ENCODE results near the gene ST6GALNAC6. TPM values are rescaled to one million over a fixed set of nuclear protein-coding genes. Genes with fewer than 3 reads are reported as not detected.

ST6GALNAC6 gene
- total RNA-seq, 1 donor = 53.2 TPM

DNA sequence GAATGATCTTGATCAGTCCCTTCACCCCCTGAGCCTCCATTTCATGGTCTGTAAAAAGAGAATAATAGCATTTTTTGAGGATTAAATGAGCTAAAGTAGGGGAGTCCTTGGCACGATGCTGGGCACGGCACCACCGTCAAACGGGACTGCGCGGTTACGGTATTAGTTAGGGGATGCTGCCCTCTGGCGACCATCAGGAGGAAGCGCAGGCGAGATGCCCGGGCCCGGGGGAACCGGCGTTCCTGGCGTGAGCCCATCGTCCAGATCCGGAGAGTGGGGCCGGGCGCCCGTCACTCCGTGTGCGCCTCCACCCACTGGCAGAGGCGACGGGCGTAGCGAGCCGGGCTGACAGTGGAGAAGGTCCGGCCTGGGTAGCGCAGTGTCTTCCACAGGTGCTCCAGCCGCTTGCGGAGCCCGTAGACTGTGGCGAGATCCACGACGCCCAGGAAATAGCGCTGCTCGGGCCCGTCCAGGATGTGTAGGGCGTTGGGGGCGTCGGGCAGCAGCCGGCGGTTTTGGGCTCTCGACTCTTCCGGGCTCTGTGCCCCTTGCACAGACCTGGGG lies 22.2 kb upstream of the ST6GALNAC6 start:
- H2AFZ ChIP-seq (ENCODE audit: low read length) = peak overlapping the region; percentile 49

DNA sequence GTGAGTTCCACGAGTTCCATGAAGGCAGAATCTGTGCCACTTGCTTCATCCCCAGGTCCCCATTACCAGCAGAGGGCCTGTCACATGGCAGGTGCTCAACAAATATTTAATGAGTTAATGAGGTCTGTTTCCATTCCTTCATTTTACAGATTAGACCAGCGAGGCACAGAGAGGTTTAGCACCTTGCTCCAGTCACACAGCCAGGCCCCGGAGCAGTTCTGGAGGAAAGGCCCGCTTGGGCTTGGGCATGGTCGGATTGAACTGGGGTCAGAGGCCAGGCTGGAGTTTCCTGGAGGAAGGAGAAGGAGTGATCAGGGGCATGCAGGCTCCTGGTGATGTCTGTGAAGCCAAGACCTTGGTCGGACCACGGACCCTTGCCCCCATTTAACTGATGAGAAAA lies 21.4 kb upstream of the ST6GALNAC6 start:
- TF ChIP-seq, protein P1, sequence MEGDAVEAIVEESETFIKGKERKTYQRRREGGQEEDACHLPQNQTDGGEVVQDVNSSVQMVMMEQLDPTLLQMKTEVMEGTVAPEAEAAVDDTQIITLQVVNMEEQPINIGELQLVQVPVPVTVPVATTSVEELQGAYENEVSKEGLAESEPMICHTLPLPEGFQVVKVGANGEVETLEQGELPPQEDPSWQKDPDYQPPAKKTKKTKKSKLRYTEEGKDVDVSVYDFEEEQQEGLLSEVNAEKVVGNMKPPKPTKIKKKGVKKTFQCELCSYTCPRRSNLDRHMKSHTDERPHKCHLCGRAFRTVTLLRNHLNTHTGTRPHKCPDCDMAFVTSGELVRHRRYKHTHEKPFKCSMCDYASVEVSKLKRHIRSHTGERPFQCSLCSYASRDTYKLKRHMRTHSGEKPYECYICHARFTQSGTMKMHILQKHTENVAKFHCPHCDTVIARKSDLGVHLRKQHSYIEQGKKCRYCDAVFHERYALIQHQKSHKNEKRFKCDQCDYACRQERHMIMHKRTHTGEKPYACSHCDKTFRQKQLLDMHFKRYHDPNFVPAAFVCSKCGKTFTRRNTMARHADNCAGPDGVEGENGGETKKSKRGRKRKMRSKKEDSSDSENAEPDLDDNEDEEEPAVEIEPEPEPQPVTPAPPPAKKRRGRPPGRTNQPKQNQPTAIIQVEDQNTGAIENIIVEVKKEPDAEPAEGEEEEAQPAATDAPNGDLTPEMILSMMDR (IDR thresholded peaks at IDR 0.05; ENCODE audit: extremely low read depth, low read depth, low read length) = no peak

More for the DNA sequence above, 22.2 kb upstream of the ST6GALNAC6 start:
- peaks cover 1% of the 10 kb centered on the region for H3K79me2 ChIP-seq (ENCODE audit: insufficient read depth, low read length)
- H3K27me3 ChIP-seq (ENCODE audit: insufficient read depth, low read length) = no peaks in the 10 kb centered on the region
- no peaks in the 10 kb centered on the region for H3K9me3 ChIP-seq (ENCODE audit: low read depth, low read length)
- H3K4me2 ChIP-seq (ENCODE audit: insufficient read depth, low read length) = peak overlapping the region; percentile 81
- peaks cover 48% of the 10 kb centered on the region for H3K4me1 ChIP-seq (ENCODE audit: insufficient read depth, low read length)
- no peaks in the 10 kb centered on the region for H3K36me3 ChIP-seq (ENCODE audit: insufficient read depth, low read length)
- H3K4me3 ChIP-seq (ENCODE audit: insufficient read depth, low read length) = peak overlapping the region; percentile 63
- TF ChIP-seq, protein P1 (IDR thresholded peaks at IDR 0.05; ENCODE audit: extremely low read depth, low read depth, low read length) = peak; percentile 89
- H3K27ac ChIP-seq (ENCODE audit: low read depth, low read length) = peak overlapping the region; percentile 35
- no peaks in the 10 kb centered on the region for H4K20me1 ChIP-seq (ENCODE audit: insufficient read depth, low read length)
- DNase-seq (ENCODE audit: insufficient read length, low spot score, missing footprints) = peak; percentile 96

DNA sequence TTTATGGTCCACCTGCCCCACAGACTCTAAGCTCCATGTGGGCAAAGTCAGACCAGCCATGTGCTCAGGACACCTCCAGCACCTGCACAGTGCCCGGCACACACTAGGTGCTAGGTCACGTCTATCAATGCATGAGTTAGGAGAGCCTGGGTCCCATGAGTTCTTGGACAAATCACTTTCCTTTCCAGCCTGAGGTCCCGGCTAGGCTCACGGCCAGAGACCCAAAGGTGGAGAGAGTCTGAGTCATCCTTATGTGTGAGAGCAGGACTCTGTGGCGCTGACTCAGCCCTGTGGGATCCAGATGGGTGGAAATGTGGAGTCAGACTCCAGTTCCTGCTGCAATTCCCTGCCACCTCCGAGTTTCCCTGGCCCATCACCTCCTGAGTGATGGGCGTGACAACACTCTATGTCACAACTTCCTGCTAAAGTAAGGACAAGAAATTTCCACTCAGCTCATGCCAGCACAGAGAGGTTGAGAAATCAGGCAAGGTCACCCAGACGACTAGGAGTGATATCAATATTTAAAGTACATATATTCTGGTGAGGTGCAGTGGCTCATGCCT lies 19.9 kb upstream of the ST6GALNAC6 start:
- H3K79me2 ChIP-seq (ENCODE audit: insufficient read depth, low read length) = peaks cover 17% of the 10 kb centered on the region
- no peaks in the 10 kb centered on the region for H3K27me3 ChIP-seq (ENCODE audit: insufficient read depth, low read length)
- H3K4me2 ChIP-seq (ENCODE audit: insufficient read depth, low read length) = peak overlapping the region; percentile 21
- H3K9me3 ChIP-seq (ENCODE audit: low read depth, low read length) = no peaks in the 10 kb centered on the region
- H3K4me1 ChIP-seq (ENCODE audit: insufficient read depth, low read length) = peaks cover 61% of the 10 kb centered on the region
- no peak overlapping the region for H2AFZ ChIP-seq (ENCODE audit: low read length)
- TF ChIP-seq, protein P1 (IDR thresholded peaks at IDR 0.05; ENCODE audit: extremely low read depth, low read depth, low read length) = no peak
- no peak overlapping the region for H3K4me3 ChIP-seq (ENCODE audit: insufficient read depth, low read length)
- H4K20me1 ChIP-seq (ENCODE audit: insufficient read depth, low read length) = no peaks in the 10 kb centered on the region
- DNase-seq (ENCODE audit: insufficient read length, low spot score, missing footprints) = peak; percentile 99
- H3K36me3 ChIP-seq (ENCODE audit: insufficient read depth, low read length) = no peaks in the 10 kb centered on the region
- H3K27ac ChIP-seq (ENCODE audit: low read depth, low read length) = peak overlapping the region; percentile 84

More for the DNA sequence above, 21.4 kb upstream of the ST6GALNAC6 start:
- H3K79me2 ChIP-seq (ENCODE audit: insufficient read depth, low read length) = peaks cover 10% of the 10 kb centered on the region
- no peaks in the 10 kb centered on the region for H3K36me3 ChIP-seq (ENCODE audit: insufficient read depth, low read length)
- H3K27me3 ChIP-seq (ENCODE audit: insufficient read depth, low read length) = no peaks in the 10 kb centered on the region
- no peak for DNase-seq (ENCODE audit: insufficient read length, low spot score, missing footprints)
- no peaks in the 10 kb centered on the region for H3K9me3 ChIP-seq (ENCODE audit: low read depth, low read length)
- no peaks in the 10 kb centered on the region for H4K20me1 ChIP-seq (ENCODE audit: insufficient read depth, low read length)
- H2AFZ ChIP-seq (ENCODE audit: low read length) = no peak overlapping the region
- H3K4me3 ChIP-seq (ENCODE audit: insufficient read depth, low read length) = no peak overlapping the region
- peaks cover 56% of the 10 kb centered on the region for H3K4me1 ChIP-seq (ENCODE audit: insufficient read depth, low read length)
- H3K4me2 ChIP-seq (ENCODE audit: insufficient read depth, low read length) = no peak overlapping the region
- H3K27ac ChIP-seq (ENCODE audit: low read depth, low read length) = peak overlapping the region; percentile 84

Data from osteoblast (primary cell).